GM13976 (cell line): ENCODE measurements around the gene RECQL.

Experiments used
- DNase-seq: peaks from one replicate; pipeline ENCODE4 v3.0.0; 2012; ENCODE audit warnings: low spot score
- CTCF ChIP-seq: IDR thresholded peaks from 2 replicates; pipeline ENCODE4 v1.5.1; 2012; ENCODE audit warnings: borderline replicate concordance, mild to moderate bottlenecking; ENCODE audit not compliant: insufficient read depth; ENCODE audit errors: extremely low read depth, missing control alignments, control extremely low read depth
- in situ Hi-C: fragments of 300-500 bp; cut with MboI; formaldehyde crosslinking; loops from one replicate; pipeline ENCODE4 v1.12.0; 2022; ENCODE audit warnings: low sequenced_read_pairs, mixed read lengths, inconsistent platforms; ENCODE audit not compliant: unreplicated experiment

Gene RECQL

DNA sequence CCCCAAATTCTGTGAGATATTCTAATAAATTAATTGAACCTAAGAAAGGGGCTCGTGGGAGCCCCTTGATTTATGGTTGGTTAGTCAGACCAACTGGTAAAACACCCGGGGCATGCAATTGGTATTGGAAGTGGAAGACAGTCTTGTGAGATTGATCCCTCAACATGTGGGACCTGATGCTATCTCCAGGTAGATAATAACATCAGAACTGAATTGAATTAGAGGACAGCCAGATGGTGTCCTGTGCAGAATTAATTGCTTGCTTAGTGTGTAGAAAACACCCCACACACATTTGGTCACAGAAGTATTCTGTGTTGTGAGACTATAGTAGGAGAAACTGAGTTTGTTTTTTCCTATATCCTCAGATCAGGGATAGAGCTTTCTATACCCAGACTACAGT is 42.0 kb downstream of the RECQL start:
- DNase-seq = no peak
- in situ Hi-C loops = no loop called here
- TF ChIP-seq CTCF = no peak

- in situ Hi-C loops = no loop called here
- no peak for TF ChIP-seq CTCF
- DNase-seq = no peak
Observed at GRCh38 chr12:21456291-21456780, 45.1 kb downstream of the RECQL start.

DNA sequence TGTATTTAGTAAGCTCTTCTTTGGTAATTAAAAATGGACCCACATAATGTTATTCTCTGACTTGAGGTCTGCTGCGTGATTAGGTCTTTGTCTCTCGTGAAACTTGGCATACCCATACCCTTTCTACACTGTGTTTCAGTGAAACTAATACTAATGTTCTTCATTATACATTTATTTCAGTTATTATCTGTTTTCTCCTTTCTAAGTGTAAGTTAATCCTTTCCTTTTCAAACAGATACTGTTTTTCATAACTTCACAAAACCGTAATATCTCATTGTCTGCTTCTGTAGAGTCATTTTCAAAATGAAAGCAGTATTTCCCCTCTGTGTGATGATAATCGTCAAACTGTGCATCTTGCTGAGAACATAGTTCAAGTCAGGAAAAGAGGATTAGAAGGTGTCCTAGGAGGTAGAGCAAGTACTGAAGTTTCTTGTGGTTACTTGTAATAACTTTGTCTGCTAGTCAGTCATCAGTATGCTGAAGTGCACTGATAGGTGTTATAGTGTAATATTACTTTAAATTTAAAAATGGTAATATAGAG is 48.1 kb downstream of the RECQL start:
- peak; percentile 27 for DNase-seq
- in situ Hi-C loops = no loop called here
- TF ChIP-seq CTCF = no peak

DNA sequence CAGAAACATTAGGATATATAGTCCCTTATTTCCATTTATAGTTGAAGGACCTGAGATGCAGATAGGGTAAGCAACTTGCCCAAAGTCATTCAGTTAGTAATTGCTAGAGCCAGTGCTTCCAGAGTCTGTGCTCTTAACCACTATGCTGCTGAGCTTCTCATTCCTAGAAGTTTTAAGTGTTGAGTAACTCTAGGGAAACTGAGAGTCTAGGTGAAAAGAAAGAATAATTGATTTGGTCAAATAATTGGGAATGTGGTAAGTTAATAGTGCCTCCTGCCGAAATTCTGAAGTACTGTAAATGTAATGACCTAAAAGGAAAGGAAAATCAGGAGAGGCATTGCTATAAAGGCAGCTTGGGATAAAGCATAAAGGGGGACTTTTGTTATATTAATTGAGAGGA is 49.9 kb downstream of the RECQL start:
- no peak for DNase-seq
- no peak for TF ChIP-seq CTCF
- in situ Hi-C loops = no loop called here

DNA sequence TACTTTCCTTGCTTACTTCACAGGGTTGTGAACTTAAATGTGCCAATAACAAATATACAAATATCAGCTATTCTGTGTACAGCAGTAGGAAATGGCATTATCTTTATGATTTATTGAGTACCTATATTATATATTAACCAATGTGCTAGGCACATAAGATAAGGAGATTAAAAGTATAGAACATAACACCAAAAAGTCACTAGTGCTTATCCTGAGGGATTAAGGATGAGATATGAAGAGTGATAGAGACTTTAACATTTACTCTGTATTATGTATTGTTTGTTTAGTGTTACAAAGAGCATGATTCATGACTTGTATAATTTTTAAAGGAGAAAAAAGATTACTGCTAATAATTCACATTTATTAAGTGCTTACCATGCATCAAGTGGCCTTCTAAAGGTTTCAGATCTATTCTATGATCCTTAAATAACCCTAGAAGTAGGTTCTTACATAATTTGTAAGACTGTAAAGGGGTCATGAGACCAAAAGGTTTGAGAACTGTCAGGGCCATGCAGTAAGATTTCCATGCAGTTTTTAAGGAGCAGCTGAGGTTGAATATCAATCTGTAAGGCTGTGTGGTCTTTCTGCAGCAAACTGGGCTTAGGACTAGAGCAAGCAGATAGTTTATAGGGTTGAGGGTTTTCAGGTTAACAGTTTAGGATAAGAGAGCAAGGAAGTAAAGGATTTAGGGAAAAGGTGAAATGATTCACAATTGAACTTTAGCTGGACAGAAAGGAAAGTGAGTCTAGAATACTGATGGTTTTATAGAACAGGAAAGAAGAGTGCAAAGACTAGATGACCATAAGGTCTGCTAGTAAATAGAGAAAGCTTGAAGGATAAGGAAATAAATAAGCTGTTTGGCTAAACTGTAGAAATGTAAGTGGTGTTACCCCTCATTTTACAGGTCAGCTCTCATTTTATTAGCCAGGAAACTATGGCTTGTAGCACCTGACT is 57.0 kb downstream of the RECQL start:
- TF ChIP-seq CTCF = no peak
- in situ Hi-C loops = no loop called here
- DNase-seq = no peak

DNA sequence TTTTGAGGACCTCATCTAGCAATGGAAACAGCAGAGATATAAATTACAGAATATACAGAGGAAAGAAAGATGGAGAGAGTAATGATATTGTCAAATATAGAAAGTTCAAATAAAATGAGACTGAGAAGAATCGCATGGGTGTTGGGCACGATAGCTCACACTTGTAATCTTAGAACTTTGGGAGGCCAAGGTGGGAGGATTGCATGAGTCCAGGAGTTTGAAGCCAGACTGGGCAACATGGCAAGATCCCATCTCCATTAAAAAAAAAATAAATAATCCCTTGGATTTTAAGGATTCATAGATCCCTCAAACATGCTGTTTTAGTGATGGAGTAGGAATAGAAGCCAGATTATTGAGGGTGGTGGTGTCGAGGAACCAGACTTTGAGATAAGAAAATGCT is 62.1 kb downstream of the RECQL start:
- in situ Hi-C loops = no loop called here
- DNase-seq = no peak
- TF ChIP-seq CTCF = no peak
